ENCODE measurements around the gene GPHN.

- TF ChIP-seq POLR2AphosphoS5 (IDR thresholded peaks at IDR 0.05; ENCODE audit: low read depth, low read length) (no peak), REST (IDR thresholded peaks at IDR 0.05; ENCODE audit: insufficient read depth in 1 of 2, low read depth in 2 of 2, low read length in 2 of 2) (no peak), TAF1 (IDR thresholded peaks at IDR 0.05; ENCODE audit: borderline replicate concordance, insufficient read depth, low read length) (no peak), SIN3A (IDR thresholded peaks at IDR 0.05; ENCODE audit: borderline replicate concordance, insufficient read depth, low read length) (no peak)
Measured at GRCh38 chr14:66501592-66501991, 6.4 kb upstream of the GPHN start.

All from PFSK-1 (cell line).